Ovary (tissue), 9 donors: ENCODE results near the gene NELL1. TPM values are rescaled to one million over a fixed set of nuclear protein-coding genes. Genes with fewer than 3 reads are reported as not detected.

Source experiments
- DNase-seq, 5 donors: peaks; one replicate each; pipeline ENCODE4 v3.0.0-alpha.2; 2019 to 2020
- H3K27ac ChIP-seq, 2 donors: fragments of 200-600 bp; one replicate each; pipeline versions ENCODE4 v1.5.1 to v1.8.0; 2019 to 2022
- H3K27me3 ChIP-seq: fragments of 200-600 bp; one replicate; pipeline ENCODE4 v1.8.0; 2022
- H3K36me3 ChIP-seq: fragments of 200-600 bp; sonication (generic); one replicate; pipeline ENCODE4 v1.5.1; 2019
- H3K4me1 ChIP-seq: one replicate; pipeline ENCODE4 v1.8.1; 2013; ENCODE audit warnings: mild to moderate bottlenecking, moderate library complexity; ENCODE audit not compliant: insufficient read depth
- H3K4me3 ChIP-seq: fragments of 200-600 bp; sonication (generic); one replicate; pipeline ENCODE4 v1.5.1; 2017
- H3K9me3 ChIP-seq, 2 donors: fragments of 200-600 bp in 1 of 2; sonication (generic) in 1 of 2; one replicate each; pipeline versions ENCODE4 v1.5.1 to v1.8.1; 2013 to 2019; ENCODE audit warnings: mild to moderate bottlenecking in 1 of 2, moderate library complexity in 1 of 2
- EP300 ChIP-seq: sonication (generic); formaldehyde crosslinking; IDR thresholded peaks from one replicate; pipeline ENCODE4 v1.6.1; 2017; ENCODE audit warnings: antibody characterized with exemption
- POLR2A ChIP-seq: fragments of 450-650 bp; IDR thresholded peaks from one replicate; pipeline ENCODE4 v1.6.1; 2017; ENCODE audit warnings: antibody characterized with exemption, mild to moderate bottlenecking, moderate library complexity
- WGBS, 3 donors: extraction: QIAGEN DNeasy Blood & Tissue Kit in 1 of 3; methylation state at CpG; one replicate each; pipeline versions ENCODE4 v1.1.5 to v1.1.7; 2013 to 2017; 5-methylcytosine and 5-hydroxymethylcytosine counted together
- intact Hi-C, 4 donors: fragments of 100-400 bp; cut with DNase I; formaldehyde crosslinking; loops; one replicate each; pipeline versions ENCODE4 v1.11.0 to v1.15.1; 2022 to 2023
- polyA plus RNA-seq, 2 donors: library from polyadenylated mRNA; stranded (reverse); fragments of 200-250 nt in 1 of 2; fragments of 350-450 nt in 1 of 2; fragmentation: Illumina TruSeq in 1 of 2; extraction: RNeasy Lipid Tissue Mini Kit (QIAGEN cat#74804) in 1 of 2; gene quantifications; one replicate each; pipeline ENCODE4 v1.2.3, GENCODE V29; 2013 to 2014
- total RNA-seq, 7 donors: library from RNA; depleted of rRNA in 2 of 7; stranded (reverse); fragments of >200 nt in 2 of 7; fragmentation: NEBNext Ultra II Directional in 3 of 7; extraction: Animal tissue kit (Norgen Biotek cat#: 25700) in 3 of 7; gene quantifications; one replicate each; pipeline versions ENCODE4 v1.1.0 to v1.2.4, GENCODE V29; 2016 to 2023
- TF ChIP-seq, protein P1 (sequence below), 3 donors: fragments of 450-650 bp in 2 of 3; fragments of 200-600 bp in 1 of 3; IDR thresholded peaks; one replicate each; pipeline versions ENCODE4 v1.5.1 to v1.8.0; 2016 to 2022; ENCODE audit warnings: antibody characterized with exemption in 3 of 3, mild to moderate bottlenecking in 1 of 3
- donor health status: DM: no; HTN: no; CAD: no; lungs with moderate emphysema.
- donor health status: DM: no; HTN: no; CAD: no.
- donor health status: Bipolar disorder and iron deficiency.
- donor health status: DM: yes; HTN: yes; CAD: no.
- donor health status: DM: no; HTN: no; CAD: no.
- donor health status: DM: yes; HTN: yes; CAD: no.

NELL1 gene
- total and polyA plus RNA-seq, 9 donors = 0.21 to 0.43 (median 0.36) TPM; not detected in 5

DNA sequence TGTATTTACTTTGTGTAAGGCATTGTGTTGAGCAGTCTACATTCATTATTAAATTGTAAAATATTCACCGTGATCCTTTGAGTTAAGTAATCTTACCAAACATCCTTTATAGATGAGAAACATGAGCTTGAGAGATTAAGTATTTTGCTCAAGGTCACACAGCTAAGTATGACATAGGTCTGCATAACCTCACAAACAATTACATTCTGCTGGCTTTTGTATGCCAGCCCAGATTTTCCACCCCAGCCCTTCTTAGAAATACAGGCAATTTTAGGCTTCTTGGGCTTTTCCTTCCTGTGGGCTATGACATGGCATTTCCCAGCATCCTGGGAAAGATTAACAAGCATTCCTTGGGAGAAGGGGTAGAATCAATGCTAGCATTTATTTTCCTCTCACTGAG lies 357.3 kb downstream of the NELL1 start:
- H3K27ac ChIP-seq = no peak overlapping the region
- no peaks in the 10 kb centered on the region for H3K36me3 ChIP-seq
- no peak for DNase-seq
- WGBS, 3 donors = 0 to 20% (median 13%) methylated on average over 1 of the region's 1 CpG
- H3K4me3 ChIP-seq = no peak overlapping the region
- no peaks in the 10 kb centered on the region for H3K27me3 ChIP-seq
- H3K4me1 ChIP-seq = no peaks in the 10 kb centered on the region
- TF ChIP-seq EP300 = no peak
- TF ChIP-seq, protein P1, sequence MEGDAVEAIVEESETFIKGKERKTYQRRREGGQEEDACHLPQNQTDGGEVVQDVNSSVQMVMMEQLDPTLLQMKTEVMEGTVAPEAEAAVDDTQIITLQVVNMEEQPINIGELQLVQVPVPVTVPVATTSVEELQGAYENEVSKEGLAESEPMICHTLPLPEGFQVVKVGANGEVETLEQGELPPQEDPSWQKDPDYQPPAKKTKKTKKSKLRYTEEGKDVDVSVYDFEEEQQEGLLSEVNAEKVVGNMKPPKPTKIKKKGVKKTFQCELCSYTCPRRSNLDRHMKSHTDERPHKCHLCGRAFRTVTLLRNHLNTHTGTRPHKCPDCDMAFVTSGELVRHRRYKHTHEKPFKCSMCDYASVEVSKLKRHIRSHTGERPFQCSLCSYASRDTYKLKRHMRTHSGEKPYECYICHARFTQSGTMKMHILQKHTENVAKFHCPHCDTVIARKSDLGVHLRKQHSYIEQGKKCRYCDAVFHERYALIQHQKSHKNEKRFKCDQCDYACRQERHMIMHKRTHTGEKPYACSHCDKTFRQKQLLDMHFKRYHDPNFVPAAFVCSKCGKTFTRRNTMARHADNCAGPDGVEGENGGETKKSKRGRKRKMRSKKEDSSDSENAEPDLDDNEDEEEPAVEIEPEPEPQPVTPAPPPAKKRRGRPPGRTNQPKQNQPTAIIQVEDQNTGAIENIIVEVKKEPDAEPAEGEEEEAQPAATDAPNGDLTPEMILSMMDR (IDR thresholded peaks at IDR 0.05) = no peak
- no peak for TF ChIP-seq POLR2A
- intact Hi-C loops = no loop called here
- no peaks in the 10 kb centered on the region for H3K9me3 ChIP-seq

- no peak overlapping the region for H3K27ac ChIP-seq
- WGBS, 3 donors = 55 to 75% (median 63%) methylated on average over 2 of the region's 2 CpGs
- intact Hi-C loops = no loop called here
Measured at GRCh38 chr11:21037850-21038249, 368.5 kb downstream of the NELL1 start.

GRCh38 chr11:21038801-21039200 lies 369.4 kb downstream of the NELL1 start:
- H3K4me1 ChIP-seq = no peaks in the 10 kb centered on the region
- no peak overlapping the region for H3K4me3 ChIP-seq
- no peak for DNase-seq
- intact Hi-C loops = no loop called here
- no peaks in the 10 kb centered on the region for H3K9me3 ChIP-seq
- H3K27ac ChIP-seq = no peak overlapping the region
- TF ChIP-seq, protein P1 (IDR thresholded peaks at IDR 0.05) = no peak
- TF ChIP-seq EP300 (no peak), POLR2A (no peak)
- no peaks in the 10 kb centered on the region for H3K36me3 ChIP-seq
- no peaks in the 10 kb centered on the region for H3K27me3 ChIP-seq

More at GRCh38 chr11:21037850-21038249, 368.5 kb downstream of the NELL1 start:
- TF ChIP-seq EP300 (no peak), POLR2A (no peak)
- TF ChIP-seq, protein P1 (IDR thresholded peaks at IDR 0.05) = no peak
- Histone ChIP-seq H3K4me3 (no peak overlapping the region), H3K27me3 (no peaks in the 10 kb centered on the region), H3K9me3 (no peaks in the 10 kb centered on the region), H3K4me1 (no peaks in the 10 kb centered on the region), H3K36me3 (no peaks in the 10 kb centered on the region)
- no peak for DNase-seq

- H3K4me3 ChIP-seq = no peak overlapping the region
- no peaks in the 10 kb centered on the region for H3K27me3 ChIP-seq
- DNase-seq = no peak
- intact Hi-C loops = no loop called here
- H3K9me3 ChIP-seq = no peaks in the 10 kb centered on the region
- WGBS, 3 donors = 28 to 43% (median 37%) methylated on average over 2 of the region's 2 CpGs
- TF ChIP-seq POLR2A = no peak
- TF ChIP-seq EP300 = no peak
- TF ChIP-seq, protein P1 (IDR thresholded peaks at IDR 0.05) = no peak
- no peak overlapping the region for H3K27ac ChIP-seq
- no peaks in the 10 kb centered on the region for H3K4me1 ChIP-seq
- no peaks in the 10 kb centered on the region for H3K36me3 ChIP-seq
Measured at GRCh38 chr11:21040630-21041029, 371.2 kb downstream of the NELL1 start.
